Tibial artery (tissue), 4 donors: ENCODE measurements around the gene DKK2.
A peak's percentile ranks its signal among the peaks of the same experiment; 100 is the strongest.

Experiments
- DNase-seq, 2 donors: peaks; one replicate each; pipeline ENCODE4 v3.0.0-alpha.2; 2019
- H3K27ac ChIP-seq, 2 donors: fragments of 200-600 bp; sonication (generic) in 1 of 2; 1 replicate in 1 of 2; 2 replicates in 1 of 2; pipeline ENCODE4 v1.5.1; 2018 to 2019; ENCODE audit warnings: mild to moderate bottlenecking in 1 of 2
- H3K27me3 ChIP-seq, 2 donors: fragments of 200-600 bp; sonication (generic) in 1 of 2; one replicate each; pipeline versions ENCODE4 v1.5.1 to v1.6.0; 2016 to 2019
- H3K36me3 ChIP-seq, 3 donors: fragments of 200-600 bp; sonication (generic) in 2 of 3; one replicate each; pipeline ENCODE4 v1.5.1; 2016 to 2019; ENCODE audit warnings: mild to moderate bottlenecking in 2 of 3
- H3K4me1 ChIP-seq, 4 donors: fragments of 200-600 bp; sonication (generic) in 2 of 4; 1 replicate in 3 of 4; 2 replicates in 1 of 4; pipeline ENCODE4 v1.5.1; 2016 to 2019
- H3K4me3 ChIP-seq, 2 donors: fragments of 200-600 bp; sonication (generic) in 1 of 2; 1 replicate in 1 of 2; 2 replicates in 1 of 2; pipeline ENCODE4 v1.5.1; 2018 to 2019; ENCODE audit warnings: mild to moderate bottlenecking in 2 of 2
- H3K9me3 ChIP-seq, 3 donors: fragments of 200-600 bp; sonication (generic) in 1 of 3; one replicate each; pipeline ENCODE4 v1.5.1; 2016 to 2019
- intact Hi-C: fragments of 100-400 bp; cut with DNase I; formaldehyde crosslinking; loops from one replicate; pipeline ENCODE4 v1.15.0; 2023; ENCODE audit warnings: low total_unique reads
- TF ChIP-seq, protein P1 (sequence below), 2 experiments: fragments of 200-600 bp in 1 of 2; fragments of 450-650 bp in 1 of 2; IDR thresholded peaks; one replicate each; pipeline ENCODE4 v1.5.1; 2017 to 2019; ENCODE audit warnings: antibody characterized with exemption in 2 of 2, mild to moderate bottlenecking in 1 of 2, moderate library complexity in 1 of 2

The DKK2 gene

DNA sequence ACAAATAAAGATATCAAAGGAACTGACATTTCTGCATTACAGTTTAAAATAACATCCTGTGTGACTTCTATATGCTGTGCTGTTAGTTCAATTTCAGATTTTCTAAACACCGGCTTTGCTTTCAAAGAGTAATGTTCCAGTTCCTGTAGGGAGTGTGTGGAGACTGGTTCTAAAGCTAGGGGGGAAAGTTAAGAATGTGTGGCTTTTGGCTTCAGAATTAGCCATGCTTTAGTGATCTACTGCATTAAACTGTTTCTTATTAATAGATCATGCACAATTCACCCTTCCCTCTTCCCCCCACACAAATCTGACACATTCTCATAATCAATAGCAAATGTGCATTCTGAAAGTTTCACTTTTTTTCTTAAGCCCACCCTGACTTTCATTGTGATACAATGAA is 32.0 kb upstream of the DKK2 start:
- no peak for DNase-seq
- Histone ChIP-seq H3K27ac (no peak overlapping the region), H3K27me3 (no peaks in the 10 kb centered on the region), H3K4me3 (no peak overlapping the region), H3K36me3 (no peaks in the 10 kb centered on the region), H3K9me3 (no peaks in the 10 kb centered on the region), H3K4me1 (no peaks in the 10 kb centered on the region)
- TF ChIP-seq, protein P1, sequence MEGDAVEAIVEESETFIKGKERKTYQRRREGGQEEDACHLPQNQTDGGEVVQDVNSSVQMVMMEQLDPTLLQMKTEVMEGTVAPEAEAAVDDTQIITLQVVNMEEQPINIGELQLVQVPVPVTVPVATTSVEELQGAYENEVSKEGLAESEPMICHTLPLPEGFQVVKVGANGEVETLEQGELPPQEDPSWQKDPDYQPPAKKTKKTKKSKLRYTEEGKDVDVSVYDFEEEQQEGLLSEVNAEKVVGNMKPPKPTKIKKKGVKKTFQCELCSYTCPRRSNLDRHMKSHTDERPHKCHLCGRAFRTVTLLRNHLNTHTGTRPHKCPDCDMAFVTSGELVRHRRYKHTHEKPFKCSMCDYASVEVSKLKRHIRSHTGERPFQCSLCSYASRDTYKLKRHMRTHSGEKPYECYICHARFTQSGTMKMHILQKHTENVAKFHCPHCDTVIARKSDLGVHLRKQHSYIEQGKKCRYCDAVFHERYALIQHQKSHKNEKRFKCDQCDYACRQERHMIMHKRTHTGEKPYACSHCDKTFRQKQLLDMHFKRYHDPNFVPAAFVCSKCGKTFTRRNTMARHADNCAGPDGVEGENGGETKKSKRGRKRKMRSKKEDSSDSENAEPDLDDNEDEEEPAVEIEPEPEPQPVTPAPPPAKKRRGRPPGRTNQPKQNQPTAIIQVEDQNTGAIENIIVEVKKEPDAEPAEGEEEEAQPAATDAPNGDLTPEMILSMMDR (IDR thresholded peaks at IDR 0.05) = no peak
- intact Hi-C loops = no loop called here

DNA sequence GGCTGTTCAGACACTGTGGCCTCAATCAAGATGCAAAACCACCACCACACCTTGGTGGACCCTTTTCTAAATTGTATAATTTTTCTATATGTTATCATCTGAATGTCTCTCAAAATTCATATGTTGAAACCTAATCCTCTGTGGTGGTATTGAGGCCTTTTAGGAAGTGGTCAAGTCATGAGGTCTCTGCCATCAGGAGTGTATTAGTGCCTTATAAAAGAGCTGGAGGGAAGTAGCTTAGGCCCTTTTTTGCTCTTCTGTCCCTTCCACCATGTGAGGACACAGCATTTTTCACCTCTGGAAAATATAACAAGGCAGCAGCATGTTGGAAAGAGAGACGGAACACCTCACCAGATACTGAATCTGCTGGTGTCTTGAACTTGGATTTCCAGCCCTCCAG is 30.5 kb upstream of the DKK2 start:
- TF ChIP-seq, protein P1 (IDR thresholded peaks at IDR 0.05) = no peak
- Histone ChIP-seq H3K27me3 (no peaks in the 10 kb centered on the region), H3K36me3 (no peaks in the 10 kb centered on the region), H3K4me1 (no peaks in the 10 kb centered on the region), H3K4me3 (no peak overlapping the region), H3K27ac (no peak overlapping the region), H3K9me3 (no peaks in the 10 kb centered on the region)
- intact Hi-C loops = no loop called here
- no peak for DNase-seq

- no peaks in the 10 kb centered on the region for H3K9me3 ChIP-seq
- H3K27me3 ChIP-seq = no peaks in the 10 kb centered on the region
- no peak overlapping the region for H3K4me3 ChIP-seq
- H3K4me1 ChIP-seq = no peaks in the 10 kb centered on the region
- no peaks in the 10 kb centered on the region for H3K36me3 ChIP-seq
- intact Hi-C loops = no loop called here
- H3K27ac ChIP-seq = no peak overlapping the region
- TF ChIP-seq, protein P1 (IDR thresholded peaks at IDR 0.05) = no peak
- no peak for DNase-seq
These were observed 29.1 kb upstream of the DKK2 start for GRCh38 chr4:107065201-107065600.

DNA sequence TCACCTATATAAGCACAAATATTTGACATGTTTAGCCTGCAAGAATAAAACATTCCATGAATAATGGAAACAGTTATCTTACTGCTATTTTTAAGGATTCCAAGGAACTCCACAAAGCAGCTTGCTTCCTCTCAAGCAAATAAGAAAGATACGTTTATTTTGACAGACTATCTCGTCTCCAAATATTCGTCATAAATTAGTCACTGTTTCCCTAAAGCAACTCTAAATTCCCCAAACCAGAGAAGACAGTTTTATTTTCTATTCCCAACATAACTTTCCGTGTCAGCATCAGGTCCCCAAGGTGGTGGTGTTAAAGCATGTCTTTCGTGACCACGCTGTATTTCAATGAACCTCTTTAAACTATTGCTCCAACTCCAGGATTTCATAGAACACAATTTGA is 24.3 kb upstream of the DKK2 start:
- Histone ChIP-seq H3K4me1 (no peaks in the 10 kb centered on the region), H3K27me3 (no peaks in the 10 kb centered on the region), H3K4me3 (no peak overlapping the region), H3K36me3 (no peaks in the 10 kb centered on the region), H3K27ac (no peak overlapping the region), H3K9me3 (no peaks in the 10 kb centered on the region)
- intact Hi-C loops = no loop called here
- no peak for DNase-seq
- TF ChIP-seq, protein P1 (IDR thresholded peaks at IDR 0.05) = no peak

- no peaks in the 10 kb centered on the region for H3K36me3 ChIP-seq
- intact Hi-C loops = no loop called here
- H3K27ac ChIP-seq = no peak overlapping the region
- H3K9me3 ChIP-seq = no peaks in the 10 kb centered on the region
- no peak overlapping the region for H3K4me3 ChIP-seq
- H3K27me3 ChIP-seq = no peaks in the 10 kb centered on the region
- H3K4me1 ChIP-seq = no peaks in the 10 kb centered on the region
- DNase-seq = no peak
- TF ChIP-seq, protein P1 (IDR thresholded peaks at IDR 0.05) = no peak
These were observed 22.7 kb upstream of the DKK2 start for GRCh38 chr4:107058828-107059227.

DNA sequence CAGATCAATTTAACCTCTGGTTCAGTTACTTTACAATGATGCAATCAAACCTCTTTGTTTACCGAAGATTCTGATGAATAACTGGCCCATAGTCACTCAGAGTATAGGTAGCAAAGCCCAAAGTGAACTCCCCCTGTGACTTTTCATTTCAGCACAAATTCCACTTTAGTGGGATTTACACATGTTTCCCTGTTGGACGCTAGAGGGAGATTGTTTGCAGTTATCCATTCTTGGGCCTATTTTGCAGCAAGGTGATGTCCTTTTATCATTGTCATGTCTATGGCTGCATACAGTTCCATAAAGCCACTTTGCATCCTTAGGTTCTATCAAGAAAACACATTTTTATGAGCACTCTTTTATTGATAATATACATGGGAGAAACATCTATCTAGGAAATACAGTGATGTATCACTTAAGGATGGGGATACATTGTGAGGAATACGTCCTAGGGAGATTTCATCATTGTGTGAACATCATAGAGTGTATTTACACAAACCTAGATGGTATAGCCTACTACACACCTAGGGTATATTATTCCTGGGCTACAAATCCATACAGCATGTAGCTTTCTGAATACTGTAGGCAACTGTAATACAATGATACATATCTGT is 14.5 kb upstream of the DKK2 start:
- Histone ChIP-seq H3K36me3 (no peaks in the 10 kb centered on the region), H3K27ac (no peak overlapping the region), H3K9me3 (peaks cover 0 to 3% (median 0%) of the 10 kb centered on the region in 3 donors), H3K4me1 (no peaks in the 10 kb centered on the region), H3K4me3 (no peak overlapping the region), H3K27me3 (no peaks in the 10 kb centered on the region)
- TF ChIP-seq, protein P1 (IDR thresholded peaks at IDR 0.05) = peak; percentile 32 to 46
- DNase-seq = no peak
- intact Hi-C loops = no loop called here
